ENCODE results near the gene KCTD20. TPM values are rescaled to one million over a fixed set of nuclear protein-coding genes. Genes with fewer than 3 reads are reported as not detected.

Gene KCTD20
- total and polyA plus RNA-seq, 9 of the 15 experiments (the other 6 are each of a cell fraction or from before 2014, with no cell fraction given): 28.9 to 160 (median 70.6) TPM

- BruUV-seq (replicated peaks): no TSS peak
- H4K20me1 ChIP-seq (replicated peaks; ENCODE audit: control insufficient read depth, insufficient read depth, low read length): no peaks in the 10 kb centered on the region
- H3K36me3 ChIP-seq (ENCODE audit: control insufficient read depth, insufficient read depth, low read length): no peaks in the 10 kb centered on the region
- peaks cover 0 to 8% of the 10 kb centered on the region in 2 experiments; a peak in 1 of 5 replicates for H3K27me3 ChIP-seq (ENCODE audit: control insufficient read depth in 2 of 2, insufficient read depth in 2 of 2, low read length in 2 of 2)
- no peak overlapping the region for H3K27ac ChIP-seq (ENCODE audit: extremely low read depth, low read depth, low read length)
- no peak overlapping the region for H3K4me2 ChIP-seq (ENCODE audit: insufficient read depth, low read length)
- no peak overlapping the region for H3K4me3 ChIP-seq
- CTCF ChIA-PET (ENCODE audit: low intra/inter-chr PET ratio): no interaction called here
- H3K4me1 ChIP-seq (replicated peaks in 1 of 2; ENCODE audit: control insufficient read depth in 2 of 2, insufficient read depth in 2 of 2, low read length in 2 of 2): no peaks in the 10 kb centered on the region
- DNase-seq (ENCODE audit: extremely low read depth in 1 of 4, low spot score in 3 of 4) (no peak), FAIRE-seq (no peak), ATAC-seq (no peak)
- intact Hi-C loops (cut with micrococcal nuclease) (no loop called here), in situ Hi-C loops (cut with MboI) (no loop called here)
- H3K79me2 ChIP-seq (ENCODE audit: control insufficient read depth, insufficient read depth, low read length): no peaks in the 10 kb centered on the region
- H2AFZ ChIP-seq (ENCODE audit: low read depth, low read length): no peak overlapping the region
- H3K9me3 ChIP-seq (replicated peaks; ENCODE audit: control insufficient read depth, insufficient read depth, low read depth, low read length): no peaks in the 10 kb centered on the region
- WGBS (ENCODE audit: insufficient coverage, low coverage, missing lambda C conversion rate): 4% methylated on average over 4 of the region's 4 CpGs
- POLR2A ChIA-PET: interaction anchor here (0.9 kb wide), 1 partner anchor 9 kb away, joined by 4 read pairs; no protein-coding TSS in a partner anchor
- H3K9ac ChIP-seq (ENCODE audit: insufficient read depth in 1 of 2, low read depth in 2 of 2, low read length in 2 of 2): no peak overlapping the region
- TF ChIP-seq ELF1 (tag; IDR thresholded peaks at IDR 0.05): no peak
- TF ChIP-seq ATF7 (IDR thresholded peaks at IDR 0.05): peak; percentile 24; the same call in 1 of the 2 replicates
- TF ChIP-seq ZNF507 (tag; conservative IDR thresholded peaks at IDR 0.05): 0 out of 2 replicates have a peak, but pooled peaks have one; percentile 28
- peak; percentile 21; the same call in 1 of the 2 replicates for TF ChIP-seq ZNF121 (CRISPR knock-in tag; conservative IDR thresholded peaks at IDR 0.05)
- peak; percentile 92 for TF ChIP-seq ZFP1 (CRISPR knock-in tag; IDR thresholded peaks at IDR 0.05)
- H3K9me1 ChIP-seq (ENCODE audit: control insufficient read depth, insufficient read depth, low read length): no peaks in the 10 kb centered on the region
Observed at GRCh38 chr6:36413489-36414480, 29.0 kb upstream of the KCTD20 start.
